ENCODE results near the gene LHX8. TPM values are rescaled to one million over a fixed set of nuclear protein-coding genes. Genes with fewer than 3 reads are reported as not detected.

The LHX8 gene
- total RNA-seq, 4 donors from 2014 or later = not detected

GRCh38 chr1:75198163-75198562, 64.0 kb downstream of the LHX8 start:
- TF ChIP-seq POLR2A (IDR thresholded peaks at IDR 0.05) = no peak
- no peak for TF ChIP-seq POLR2AphosphoS5 (IDR thresholded peaks at IDR 0.05)
- TF ChIP-seq EP300 (IDR thresholded peaks at IDR 0.05) = no peak
- no peak for TF ChIP-seq CTCF (IDR thresholded peaks at IDR 0.05)
- WGBS = 75% methylated on average over 1 of the region's 1 CpG
- no peaks in the 10 kb centered on the region for H3K9me3 ChIP-seq
- no peaks in the 10 kb centered on the region for H3K36me3 ChIP-seq
- no peaks in the 10 kb centered on the region for H3K4me1 ChIP-seq
- DNase-seq (ENCODE audit: low spot score in 2 of 2) = no peak
- H3K27ac ChIP-seq = no peak overlapping the region
- H3K4me3 ChIP-seq = no peak overlapping the region
- H3K27me3 ChIP-seq = no peaks in the 10 kb centered on the region

GRCh38 chr1:75198761-75199160, 64.6 kb downstream of the LHX8 start:
- WGBS = 92% methylated on average over 1 of the region's 1 CpG
- H3K4me3 ChIP-seq = no peak overlapping the region
- H3K36me3 ChIP-seq = no peaks in the 10 kb centered on the region
- H3K27ac ChIP-seq = no peak overlapping the region
- no peaks in the 10 kb centered on the region for H3K9me3 ChIP-seq
- TF ChIP-seq POLR2AphosphoS5 (IDR thresholded peaks at IDR 0.05) (no peak), CTCF (IDR thresholded peaks at IDR 0.05) (no peak), EP300 (IDR thresholded peaks at IDR 0.05) (no peak), POLR2A (IDR thresholded peaks at IDR 0.05) (no peak)
- H3K27me3 ChIP-seq = no peaks in the 10 kb centered on the region
- no peak for DNase-seq (ENCODE audit: low spot score in 2 of 2)
- no peaks in the 10 kb centered on the region for H3K4me1 ChIP-seq

GRCh38 chr1:75202751-75203150, 68.6 kb downstream of the LHX8 start:
- 89% methylated on average over 4 of the region's 4 CpGs for WGBS
- Histone ChIP-seq H3K27me3 (no peaks in the 10 kb centered on the region), H3K9me3 (no peaks in the 10 kb centered on the region), H3K4me3 (no peak overlapping the region), H3K4me1 (no peaks in the 10 kb centered on the region), H3K27ac (no peak overlapping the region), H3K36me3 (no peaks in the 10 kb centered on the region)
- DNase-seq (ENCODE audit: low spot score in 2 of 2) = no peak
- TF ChIP-seq POLR2A (IDR thresholded peaks at IDR 0.05) (no peak), EP300 (IDR thresholded peaks at IDR 0.05) (no peak), CTCF (IDR thresholded peaks at IDR 0.05) (no peak), POLR2AphosphoS5 (IDR thresholded peaks at IDR 0.05) (no peak)

GRCh38 chr1:75203415-75204277, 69.5 kb downstream of the LHX8 start:
- WGBS = 29% methylated on average over 8 of the region's 8 CpGs
- TF ChIP-seq EP300 (IDR thresholded peaks at IDR 0.05) = no peak
- peak; percentile 20 to 58 for TF ChIP-seq CTCF (IDR thresholded peaks at IDR 0.05)
- no peak for DNase-seq (ENCODE audit: low spot score in 2 of 2)
- Histone ChIP-seq H3K9me3 (no peaks in the 10 kb centered on the region), H3K27ac (no peak overlapping the region), H3K27me3 (no peaks in the 10 kb centered on the region), H3K36me3 (no peaks in the 10 kb centered on the region), H3K4me3 (no peak overlapping the region), H3K4me1 (no peaks in the 10 kb centered on the region)

- Histone ChIP-seq H3K27me3 (no peaks in the 10 kb centered on the region), H3K4me1 (no peaks in the 10 kb centered on the region), H3K27ac (no peak overlapping the region), H3K9me3 (no peaks in the 10 kb centered on the region), H3K36me3 (no peaks in the 10 kb centered on the region), H3K4me3 (no peak overlapping the region)
- DNase-seq (ENCODE audit: low spot score in 2 of 2) = no peak
- TF ChIP-seq CTCF (IDR thresholded peaks at IDR 0.05) (no peak), EP300 (IDR thresholded peaks at IDR 0.05) (no peak), POLR2AphosphoS5 (IDR thresholded peaks at IDR 0.05) (no peak), POLR2A (IDR thresholded peaks at IDR 0.05) (no peak)
These were observed 74.7 kb downstream of the LHX8 start for GRCh38 chr1:75208862-75209261.
